GM13977 (cell line): ENCODE results near the gene SCN3B.

Experiments
- DNase-seq: peaks from one replicate; pipeline ENCODE4 v3.0.0; 2012; ENCODE audit warnings: low spot score
- in situ Hi-C: fragments of 300-500 bp; cut with MboI; formaldehyde crosslinking; loops from one replicate; pipeline ENCODE4 v1.12.0; 2022; ENCODE audit warnings: low sequenced_read_pairs, low pct_unique_long_range_greater_than_20kb, mixed read lengths, inconsistent platforms; ENCODE audit not compliant: unreplicated experiment
- TF ChIP-seq, protein P1 (sequence below): IDR thresholded peaks from 2 replicates; pipeline ENCODE4 v1.5.1; 2012; ENCODE audit warnings: mild to moderate bottlenecking, control low read depth; ENCODE audit not compliant: insufficient read depth; ENCODE audit errors: extremely low read depth, missing control alignments

Gene SCN3B

DNA sequence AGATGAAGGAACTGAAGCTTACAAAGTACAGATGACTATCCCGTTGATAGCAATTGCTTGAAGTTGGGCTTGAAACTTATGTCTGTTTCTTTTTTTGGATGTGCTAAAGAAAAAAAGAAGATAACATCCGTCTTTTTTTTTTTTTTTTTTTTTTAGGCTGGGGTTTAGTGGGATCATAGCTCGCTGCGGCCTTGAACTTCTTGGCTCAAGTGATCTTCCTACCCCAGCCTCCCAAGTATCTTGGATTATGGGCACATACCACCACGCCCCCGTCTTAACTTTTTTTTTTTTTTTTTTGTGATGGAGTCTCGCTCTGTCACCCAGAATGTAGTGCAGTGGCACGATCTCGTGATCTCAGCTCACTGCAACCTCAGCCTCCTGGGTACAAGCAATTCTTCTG, 40.8 kb upstream of the SCN3B start:
- in situ Hi-C loops: no loop called here
- no peak for DNase-seq
- TF ChIP-seq, protein P1, sequence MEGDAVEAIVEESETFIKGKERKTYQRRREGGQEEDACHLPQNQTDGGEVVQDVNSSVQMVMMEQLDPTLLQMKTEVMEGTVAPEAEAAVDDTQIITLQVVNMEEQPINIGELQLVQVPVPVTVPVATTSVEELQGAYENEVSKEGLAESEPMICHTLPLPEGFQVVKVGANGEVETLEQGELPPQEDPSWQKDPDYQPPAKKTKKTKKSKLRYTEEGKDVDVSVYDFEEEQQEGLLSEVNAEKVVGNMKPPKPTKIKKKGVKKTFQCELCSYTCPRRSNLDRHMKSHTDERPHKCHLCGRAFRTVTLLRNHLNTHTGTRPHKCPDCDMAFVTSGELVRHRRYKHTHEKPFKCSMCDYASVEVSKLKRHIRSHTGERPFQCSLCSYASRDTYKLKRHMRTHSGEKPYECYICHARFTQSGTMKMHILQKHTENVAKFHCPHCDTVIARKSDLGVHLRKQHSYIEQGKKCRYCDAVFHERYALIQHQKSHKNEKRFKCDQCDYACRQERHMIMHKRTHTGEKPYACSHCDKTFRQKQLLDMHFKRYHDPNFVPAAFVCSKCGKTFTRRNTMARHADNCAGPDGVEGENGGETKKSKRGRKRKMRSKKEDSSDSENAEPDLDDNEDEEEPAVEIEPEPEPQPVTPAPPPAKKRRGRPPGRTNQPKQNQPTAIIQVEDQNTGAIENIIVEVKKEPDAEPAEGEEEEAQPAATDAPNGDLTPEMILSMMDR: no peak

DNA sequence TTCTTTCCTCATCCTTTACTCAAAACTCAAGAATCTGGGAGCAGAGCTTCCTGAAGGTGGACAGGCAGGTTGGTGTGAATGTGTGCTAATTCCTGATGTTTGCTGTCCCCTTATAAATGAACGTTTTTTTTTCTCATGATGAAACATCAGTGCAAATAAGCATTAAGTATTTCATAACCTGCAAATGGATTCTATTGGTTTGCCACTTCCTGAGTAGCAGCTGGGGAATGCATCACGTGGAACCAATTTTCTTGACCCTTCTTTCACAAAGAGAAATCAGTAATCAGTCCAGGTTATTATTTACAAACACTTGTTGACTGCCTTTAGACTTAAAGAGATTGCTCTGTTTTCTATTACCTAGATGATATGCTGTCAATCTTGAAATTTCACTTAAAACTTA, 40.1 kb upstream of the SCN3B start:
- no peak for DNase-seq
- TF ChIP-seq, protein P1: no peak
- in situ Hi-C loops: no loop called here

DNA sequence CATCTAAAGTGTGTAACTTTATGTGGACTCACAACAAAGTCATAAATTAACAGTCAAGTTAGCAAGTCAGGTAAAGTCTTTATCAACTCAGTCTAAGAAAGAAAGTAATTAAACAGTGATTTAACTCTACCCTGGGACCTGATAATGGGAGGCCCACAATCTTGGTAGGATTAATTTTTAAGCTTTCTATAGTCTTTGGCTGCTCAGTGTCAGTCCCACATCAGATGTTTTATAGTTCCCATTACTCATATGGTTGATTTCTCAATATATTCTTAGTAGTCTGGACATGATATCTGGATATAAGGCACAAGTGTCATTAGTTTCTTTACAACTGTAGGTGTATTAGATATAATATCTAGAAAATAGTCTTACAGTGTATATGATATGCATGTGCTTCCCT, 38.5 kb upstream of the SCN3B start:
- in situ Hi-C loops: no loop called here
- no peak for DNase-seq
- TF ChIP-seq, protein P1: no peak

DNA sequence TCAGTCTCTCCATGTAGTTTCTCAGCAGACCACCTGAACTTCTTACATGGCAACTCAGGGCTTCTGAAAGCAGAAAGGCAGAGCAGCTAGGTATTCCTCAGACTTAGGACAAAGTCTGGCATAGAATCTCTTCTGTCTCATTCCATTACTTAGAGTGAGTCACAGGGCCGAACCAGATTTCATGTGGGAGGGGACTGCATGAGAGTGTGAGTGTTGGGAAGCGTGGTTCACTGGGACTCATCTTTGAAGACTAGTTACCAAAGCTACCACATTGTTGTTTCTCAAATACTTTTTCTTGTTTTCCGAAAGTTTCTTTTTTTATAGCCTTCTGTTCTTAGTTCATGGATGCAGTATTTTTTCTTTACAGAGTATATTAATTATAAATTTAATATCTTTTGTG, 36.1 kb upstream of the SCN3B start:
- DNase-seq: no peak
- TF ChIP-seq, protein P1: no peak
- in situ Hi-C loops: no loop called here

DNA sequence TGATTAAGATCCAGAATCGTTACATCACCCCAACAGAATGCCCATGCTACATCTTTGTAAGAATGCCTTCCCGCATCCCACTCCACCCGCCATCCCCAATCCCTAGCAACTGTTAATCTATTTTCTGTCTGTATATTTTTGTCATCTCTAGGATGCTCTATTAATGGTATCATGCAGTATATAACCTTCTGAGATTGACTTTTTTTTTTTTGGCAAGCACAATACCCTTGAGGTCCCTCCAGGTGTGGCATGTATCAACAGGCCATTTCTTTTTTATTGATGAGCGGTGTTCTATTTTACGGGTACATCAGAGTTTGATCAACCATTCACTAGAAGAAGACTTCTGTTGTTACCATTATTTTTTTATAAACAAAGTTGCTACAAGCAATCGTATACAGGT, 30.2 kb upstream of the SCN3B start:
- no peak for DNase-seq
- TF ChIP-seq, protein P1: no peak
- in situ Hi-C loops: no loop called here

DNA sequence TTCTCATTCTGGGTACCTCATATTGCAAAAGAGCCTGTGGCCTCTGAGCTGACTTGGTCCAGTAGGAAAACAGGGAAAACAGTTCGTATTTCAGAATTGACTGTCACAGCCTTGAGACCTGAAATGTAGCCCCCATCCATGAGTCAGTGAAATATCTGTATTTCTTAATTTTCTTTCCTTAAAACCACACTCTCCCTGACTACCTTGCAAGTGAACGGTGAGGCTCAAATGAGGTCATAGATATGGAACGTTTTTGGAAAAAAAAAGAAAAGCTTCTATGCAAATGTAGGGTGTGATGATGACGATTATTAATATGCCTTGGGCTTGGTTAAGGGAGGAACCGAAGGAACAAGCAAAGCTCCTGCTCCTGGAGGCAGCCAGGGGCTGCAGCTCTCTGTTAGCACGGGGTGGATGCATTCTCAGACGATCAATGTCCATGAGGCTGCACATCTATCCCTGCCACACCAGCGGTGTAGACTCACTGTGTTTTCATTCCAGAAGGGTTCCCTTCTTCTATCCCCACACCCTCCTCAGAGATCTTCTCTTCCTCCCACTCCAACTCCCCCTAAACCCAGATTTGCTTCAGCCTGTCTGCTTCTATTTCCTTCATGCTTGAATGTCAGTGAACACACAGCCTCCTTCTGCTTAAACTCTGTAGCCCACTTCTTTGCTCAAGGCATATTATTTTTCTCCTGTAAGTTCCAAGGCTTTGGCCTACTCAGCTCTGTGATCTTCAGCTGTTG, 29.2 kb upstream of the SCN3B start:
- TF ChIP-seq, protein P1: no peak
- in situ Hi-C loops: no loop called here
- no peak for DNase-seq
